ENCODE data around the gene SWAP70.

The SWAP70 gene

DNA sequence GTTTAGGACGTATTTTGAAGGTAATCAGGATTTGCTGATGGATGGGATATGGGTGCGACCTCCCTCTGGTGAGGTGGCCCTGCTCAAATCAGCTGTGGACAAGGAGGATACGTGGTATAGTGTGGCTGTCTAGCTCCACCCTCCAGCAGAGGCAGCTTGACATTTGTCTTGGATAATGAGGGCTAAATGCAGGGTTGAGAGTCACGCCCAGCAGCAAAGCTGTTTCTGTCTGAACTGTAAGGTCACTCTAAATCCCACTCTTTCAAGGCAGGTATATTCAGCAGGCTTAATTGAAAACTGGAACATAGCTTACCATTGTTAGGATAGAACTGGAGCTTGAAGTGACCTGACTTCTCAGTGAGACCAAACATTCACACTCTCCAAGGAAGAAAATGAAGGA, 98.7 kb downstream of the SWAP70 start:
- no peak overlapping the region for H3K4me3 ChIP-seq (ENCODE audit: low read depth, low read length)
- TF ChIP-seq, protein P1, sequence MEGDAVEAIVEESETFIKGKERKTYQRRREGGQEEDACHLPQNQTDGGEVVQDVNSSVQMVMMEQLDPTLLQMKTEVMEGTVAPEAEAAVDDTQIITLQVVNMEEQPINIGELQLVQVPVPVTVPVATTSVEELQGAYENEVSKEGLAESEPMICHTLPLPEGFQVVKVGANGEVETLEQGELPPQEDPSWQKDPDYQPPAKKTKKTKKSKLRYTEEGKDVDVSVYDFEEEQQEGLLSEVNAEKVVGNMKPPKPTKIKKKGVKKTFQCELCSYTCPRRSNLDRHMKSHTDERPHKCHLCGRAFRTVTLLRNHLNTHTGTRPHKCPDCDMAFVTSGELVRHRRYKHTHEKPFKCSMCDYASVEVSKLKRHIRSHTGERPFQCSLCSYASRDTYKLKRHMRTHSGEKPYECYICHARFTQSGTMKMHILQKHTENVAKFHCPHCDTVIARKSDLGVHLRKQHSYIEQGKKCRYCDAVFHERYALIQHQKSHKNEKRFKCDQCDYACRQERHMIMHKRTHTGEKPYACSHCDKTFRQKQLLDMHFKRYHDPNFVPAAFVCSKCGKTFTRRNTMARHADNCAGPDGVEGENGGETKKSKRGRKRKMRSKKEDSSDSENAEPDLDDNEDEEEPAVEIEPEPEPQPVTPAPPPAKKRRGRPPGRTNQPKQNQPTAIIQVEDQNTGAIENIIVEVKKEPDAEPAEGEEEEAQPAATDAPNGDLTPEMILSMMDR (IDR thresholded peaks at IDR 0.05; ENCODE audit: low read depth, low read length, missing control alignments): no peak
- no peak for DNase-seq (ENCODE audit: low read depth)

DNA sequence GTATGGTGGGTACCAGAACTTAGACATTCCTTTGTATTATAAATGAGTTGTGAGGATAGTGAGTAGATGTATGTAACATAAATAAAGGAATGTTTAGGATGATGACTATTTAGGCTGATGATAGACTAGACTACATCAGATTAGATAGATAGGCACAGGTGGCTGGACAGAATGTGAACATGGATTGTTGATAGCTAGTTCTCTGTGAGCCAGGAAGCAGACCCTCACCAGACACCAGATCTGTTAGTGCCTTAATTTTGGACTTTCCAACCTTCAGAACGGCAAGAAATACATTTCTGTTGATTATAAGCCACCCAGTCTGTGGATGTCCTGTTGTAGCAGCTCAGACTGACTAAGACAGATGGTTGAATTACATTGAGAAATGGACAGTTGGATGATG, 99.4 kb downstream of the SWAP70 start:
- DNase-seq (ENCODE audit: low read depth): no peak
- H3K4me3 ChIP-seq (ENCODE audit: low read depth, low read length): no peak overlapping the region
- TF ChIP-seq, protein P1 (IDR thresholded peaks at IDR 0.05; ENCODE audit: low read depth, low read length, missing control alignments): no peak

DNA sequence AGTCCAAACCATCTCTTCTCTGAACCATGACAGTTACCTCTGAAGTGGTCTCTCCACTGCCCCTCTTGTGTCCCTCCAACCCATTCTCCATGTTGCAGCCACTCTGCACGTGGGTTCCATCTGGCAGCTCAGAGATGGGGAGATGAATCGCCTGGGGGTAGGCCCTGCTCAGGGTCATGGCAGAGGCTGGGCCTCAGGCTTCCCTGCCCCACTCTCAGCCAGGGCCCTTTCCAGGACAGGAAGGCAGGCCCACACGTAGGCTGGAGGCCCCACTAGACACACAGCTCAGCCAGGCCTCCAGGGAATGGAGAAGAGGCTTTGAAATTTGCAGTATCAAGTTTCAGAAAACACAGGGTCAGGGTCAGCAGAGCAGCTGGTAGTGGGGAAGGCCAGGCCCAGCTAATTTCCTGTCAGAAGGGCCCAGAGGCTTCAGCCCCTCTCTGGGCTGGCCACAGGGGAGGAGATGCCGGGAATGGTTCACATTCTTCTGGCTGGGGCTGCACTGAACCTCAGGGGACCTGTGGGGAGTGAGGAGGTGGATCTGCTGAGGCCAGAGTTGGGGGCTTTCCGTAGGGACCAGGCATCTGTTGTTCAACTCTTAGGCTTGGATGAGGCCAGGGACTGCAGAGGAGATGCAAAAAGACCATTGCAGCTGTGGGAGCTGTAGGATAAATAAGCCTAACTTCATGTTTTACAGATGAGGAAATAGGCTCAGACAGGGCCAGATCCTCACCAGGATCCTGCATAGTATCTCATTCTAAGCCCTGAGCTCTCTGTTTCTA, 101.6 kb downstream of the SWAP70 start:
- H3K4me3 ChIP-seq (ENCODE audit: low read depth, low read length): no peak overlapping the region
- TF ChIP-seq, protein P1 (IDR thresholded peaks at IDR 0.05; ENCODE audit: low read depth, low read length, missing control alignments): no peak
- DNase-seq (ENCODE audit: low read depth): no peak

DNA sequence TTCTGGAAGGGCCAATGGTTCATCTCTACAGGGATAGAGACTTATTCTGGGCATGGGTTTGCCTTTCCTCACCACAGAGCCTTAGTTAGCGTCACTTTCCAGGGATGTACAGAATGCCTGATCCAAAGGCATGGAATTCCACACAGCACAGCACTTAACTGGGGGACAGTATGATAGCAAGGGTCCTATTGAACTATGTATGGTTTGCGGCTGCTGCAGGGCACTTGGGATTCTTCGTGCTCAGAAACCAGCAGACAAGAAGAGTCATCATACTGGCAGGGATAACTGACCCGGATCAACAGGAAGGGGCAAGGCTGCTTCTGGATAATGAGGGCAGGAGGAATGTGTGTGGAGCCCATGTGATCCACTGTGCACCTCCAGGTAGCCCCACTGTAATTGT, 105.7 kb downstream of the SWAP70 start:
- DNase-seq (ENCODE audit: low read depth): no peak
- no peak overlapping the region for H3K4me3 ChIP-seq (ENCODE audit: low read depth, low read length)
- TF ChIP-seq, protein P1 (IDR thresholded peaks at IDR 0.05; ENCODE audit: low read depth, low read length, missing control alignments): no peak

DNA sequence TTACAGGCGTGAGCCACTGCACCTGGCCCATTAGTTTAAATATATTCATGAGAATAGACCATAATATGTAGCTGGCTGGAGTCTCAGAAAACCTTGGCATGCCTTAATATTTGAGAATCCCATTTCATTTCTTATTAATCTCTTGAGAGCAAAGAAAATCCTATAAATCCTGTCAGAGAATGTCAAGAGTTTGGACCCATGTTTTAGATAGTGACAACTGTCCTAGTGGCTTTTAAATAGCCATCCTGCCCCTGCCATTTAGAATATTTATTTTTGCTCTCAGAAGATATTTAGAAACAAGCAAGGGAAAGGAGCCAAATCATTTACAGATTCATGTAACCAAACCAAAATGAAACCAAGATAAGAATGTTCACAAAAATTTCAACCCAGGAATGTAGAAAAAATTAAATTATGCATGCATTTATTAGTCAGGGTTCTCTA, 107.2 kb downstream of the SWAP70 start:
- H3K4me3 ChIP-seq (ENCODE audit: low read depth, low read length): no peak overlapping the region
- TF ChIP-seq, protein P1 (IDR thresholded peaks at IDR 0.05; ENCODE audit: low read depth, low read length, missing control alignments): no peak
- no peak for DNase-seq (ENCODE audit: low read depth)

DNA sequence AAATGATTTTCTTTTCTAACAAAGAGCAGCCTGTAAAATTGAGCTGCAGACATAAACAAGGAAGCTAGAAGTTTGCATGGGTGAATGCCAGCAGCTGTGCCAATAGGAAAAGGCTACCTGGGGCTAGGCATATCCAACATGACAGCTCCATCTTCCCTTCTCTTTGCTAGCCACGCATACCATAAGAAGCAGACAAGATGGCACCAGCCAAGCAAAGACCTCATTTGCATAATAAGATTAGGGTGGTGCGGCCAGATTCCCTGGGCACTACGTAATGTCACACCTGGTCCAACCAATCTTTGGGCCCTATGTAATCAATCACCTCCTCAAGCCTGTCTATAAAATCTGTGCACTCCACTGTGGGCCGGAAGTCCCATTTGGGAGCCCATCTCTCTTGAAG, 108.3 kb downstream of the SWAP70 start:
- no peak overlapping the region for H3K4me3 ChIP-seq (ENCODE audit: low read depth, low read length)
- TF ChIP-seq, protein P1 (IDR thresholded peaks at IDR 0.05; ENCODE audit: low read depth, low read length, missing control alignments): no peak
- DNase-seq (ENCODE audit: low read depth): no peak

DNA sequence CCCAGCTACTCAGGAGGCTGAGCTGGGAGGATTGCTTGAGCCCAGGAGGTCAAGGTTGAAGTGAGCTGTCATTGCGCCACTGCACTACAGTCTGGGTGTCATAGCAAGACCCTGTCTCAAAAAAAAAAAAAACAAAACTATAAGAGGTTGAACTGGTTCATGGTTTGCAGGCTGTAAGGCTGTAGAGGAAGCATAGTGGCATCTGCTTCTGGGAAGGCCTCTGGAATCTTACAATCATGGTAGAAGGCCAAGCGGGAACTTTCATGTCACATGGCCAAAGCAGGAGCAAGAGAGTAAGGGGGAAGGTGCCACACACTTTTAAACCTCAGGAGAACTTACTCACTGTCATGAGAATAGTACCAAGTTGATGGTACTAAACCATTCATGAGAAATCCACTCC, 109.6 kb downstream of the SWAP70 start:
- TF ChIP-seq, protein P1 (IDR thresholded peaks at IDR 0.05; ENCODE audit: low read depth, low read length, missing control alignments): no peak
- DNase-seq (ENCODE audit: low read depth): no peak
- no peak overlapping the region for H3K4me3 ChIP-seq (ENCODE audit: low read depth, low read length)

Data from GM12864 (cell line).